Measurements from ENCODE around the gene CWC25.

- TF ChIP-seq CTCF (IDR thresholded peaks at IDR 0.05; ENCODE audit: insufficient read depth, low read depth, low read length) (no peak), EZH2 (IDR thresholded peaks at IDR 0.05; ENCODE audit: insufficient read depth, low read length) (no peak)
Observed at GRCh38 chr17:38861399-38861843, 36.3 kb upstream of the CWC25 start.

Data from astrocyte (in vitro differentiated cells and primary cell).